Lower lobe of right lung (tissue), 2 donors: ENCODE data around the gene SPOUT1. TPM values are rescaled to one million over a fixed set of nuclear protein-coding genes. Genes with fewer than 3 reads are reported as not detected.

Experiments
- ATAC-seq, 2 donors: fragments of 200-7000 bp; cut with Tn5 transposase; one replicate each; pipeline ENCODE4 v1.9.1; 2020 to 2022; ENCODE audit warnings: mild to moderate bottlenecking in 2 of 2, moderate library complexity in 2 of 2
- DNase-seq: peaks from one replicate; pipeline ENCODE4 v3.0.0-alpha.2; 2020
- H3K27ac ChIP-seq: fragments of 200-600 bp; one replicate; pipeline ENCODE4 v1.8.0; 2022
- H3K27me3 ChIP-seq: fragments of 200-600 bp; one replicate; pipeline ENCODE4 v1.8.0; 2022; ENCODE audit warnings: low read depth
- H3K36me3 ChIP-seq: fragments of 200-600 bp; one replicate; pipeline ENCODE4 v1.8.0; 2022; ENCODE audit warnings: mild to moderate bottlenecking
- H3K4me1 ChIP-seq: fragments of 200-600 bp; one replicate; pipeline ENCODE4 v1.8.0; 2022
- H3K4me3 ChIP-seq: fragments of 200-600 bp; one replicate; pipeline ENCODE4 v1.8.0; 2022; ENCODE audit warnings: mild to moderate bottlenecking
- H3K9me3 ChIP-seq: fragments of 200-600 bp; one replicate; pipeline ENCODE4 v1.8.0; 2022
- CTCF ChIP-seq: fragments of 200-600 bp; IDR thresholded peaks from one replicate; pipeline ENCODE4 v1.8.0; 2022; ENCODE audit warnings: antibody characterized with exemption, mild to moderate bottlenecking
- intact Hi-C: fragments of 100-400 bp; cut with DNase I; formaldehyde crosslinking; loops from one replicate; pipeline ENCODE4 v1.11.0; 2022
- total RNA-seq: library from RNA; stranded (reverse); fragmentation: NEBNext Ultra II Directional; extraction: Animal tissue kit (Norgen Biotek cat#: 25700); gene quantifications from one replicate; pipeline ENCODE4 v1.2.1, GENCODE V29; 2021
- donor health status: DM: no; HTN: yes; CAD: no; lungs with severe emphysema.

The SPOUT1 gene
- total RNA-seq, 1 donor from 2014 or later, result 32.1 TPM

- Histone ChIP-seq H3K4me1 (peaks cover 13% of the 10 kb centered on the region), H3K9me3 (no peaks in the 10 kb centered on the region), H3K4me3 (no peak overlapping the region), H3K36me3 (peaks cover 67% of the 10 kb centered on the region), H3K27ac (no peak overlapping the region), H3K27me3 (no peaks in the 10 kb centered on the region)
- no peak for TF ChIP-seq CTCF
- ATAC-seq, result no peak
- DNase-seq, result no peak
- intact Hi-C loops, result no loop called here
Measured at GRCh38 chr9:128822407-128823042, 7.1 kb downstream of the SPOUT1 start.

- Histone ChIP-seq H3K4me3 (no peak overlapping the region), H3K27me3 (no peaks in the 10 kb centered on the region), H3K4me1 (peaks cover 13% of the 10 kb centered on the region), H3K36me3 (peaks cover 61% of the 10 kb centered on the region), H3K9me3 (no peaks in the 10 kb centered on the region), H3K27ac (no peak overlapping the region)
- ATAC-seq, result no peak
- DNase-seq, result no peak
- intact Hi-C loops, result no loop called here
- no peak for TF ChIP-seq CTCF
Measured at GRCh38 chr9:128821584-128822406, 7.8 kb downstream of the SPOUT1 start.

GRCh38 chr9:128820665-128821583 lies 8.7 kb downstream of the SPOUT1 start:
- intact Hi-C loops, result no loop called here
- no peak for DNase-seq
- Histone ChIP-seq H3K27me3 (no peaks in the 10 kb centered on the region), H3K9me3 (no peaks in the 10 kb centered on the region), H3K36me3 (peaks cover 52% of the 10 kb centered on the region), H3K4me3 (no peak overlapping the region), H3K27ac (no peak overlapping the region), H3K4me1 (peaks cover 13% of the 10 kb centered on the region)
- TF ChIP-seq CTCF, result no peak
- no peak for ATAC-seq

GRCh38 chr9:128819716-128820664 lies 9.6 kb downstream of the SPOUT1 start:
- peaks cover 43% of the 10 kb centered on the region for H3K36me3 ChIP-seq
- no peaks in the 10 kb centered on the region for H3K27me3 ChIP-seq
- DNase-seq, result no peak
- no peaks in the 10 kb centered on the region for H3K9me3 ChIP-seq
- peak overlapping the region; percentile 75 for H3K4me3 ChIP-seq
- no peak for TF ChIP-seq CTCF
- no peak for ATAC-seq
- H3K4me1 ChIP-seq, result peaks cover 13% of the 10 kb centered on the region
- intact Hi-C loops, result no loop called here
- H3K27ac ChIP-seq, result no peak overlapping the region
